Skeletal muscle tissue (tissue), 5 donors: ENCODE measurements around the gene ZNF26. TPM values are rescaled to one million over a fixed set of nuclear protein-coding genes. Genes with fewer than 3 reads are reported as not detected.

ENCODE experiments used
- H3K27ac ChIP-seq: one replicate; pipeline ENCODE4 v1.7.0; 2013; ENCODE audit warnings: mild to moderate bottlenecking, low read depth, low read length, inconsistent platforms
- H3K27me3 ChIP-seq, 3 donors: one replicate each; pipeline ENCODE4 v1.7.0; 2013; ENCODE audit warnings: low read length in 3 of 3; ENCODE audit not compliant: control insufficient read depth in 3 of 3, insufficient read depth in 3 of 3
- H3K36me3 ChIP-seq, 3 donors: one replicate each; pipeline ENCODE4 v1.7.0; 2013; ENCODE audit warnings: low read length in 3 of 3; ENCODE audit not compliant: control insufficient read depth in 3 of 3, insufficient read depth in 3 of 3
- H3K4me1 ChIP-seq, 3 donors: one replicate each; pipeline ENCODE4 v1.7.0; 2013; ENCODE audit warnings: low read length in 3 of 3, mild to moderate bottlenecking in 3 of 3; ENCODE audit not compliant: control insufficient read depth in 3 of 3, insufficient read depth in 3 of 3
- H3K4me3 ChIP-seq, 3 donors: one replicate each; pipeline ENCODE4 v1.7.0; 2013; ENCODE audit warnings: low read length in 3 of 3
- H3K9ac ChIP-seq, 3 donors: one replicate each; pipeline ENCODE4 v1.7.0; 2013; ENCODE audit warnings: low read length in 3 of 3, mild to moderate bottlenecking in 3 of 3, moderate library complexity in 2 of 3, low read depth in 1 of 3
- H3K9me3 ChIP-seq, 3 donors: one replicate each; pipeline ENCODE4 v1.7.0; 2013; ENCODE audit warnings: low read length in 3 of 3; ENCODE audit not compliant: control insufficient read depth in 3 of 3
- small RNA-seq: library from RNA; depleted of rRNA; stranded (forward); fragments of <200 nt; gene quantifications from one replicate; pipeline ENCODE3, GENCODE V24; 2014
- total RNA-seq: library from RNA; depleted of rRNA; stranded (reverse); fragments of >200 nt; gene quantifications from one replicate; pipeline ENCODE4 v1.2.3, GENCODE V29; 2014
- donor health status: Osteomylitis.

ZNF26 gene
- total RNA-seq, 1 donor from 2014 or later, result 8.4 TPM

GRCh38 chr12:133058203-133059113, 72.3 kb downstream of the ZNF26 start:
- Histone ChIP-seq H3K27me3 (no peaks in the 10 kb centered on the region), H3K36me3 (peaks cover 34 to 46% (median 38%) of the 10 kb centered on the region in 3 donors), H3K4me1 (no peaks in the 10 kb centered on the region), H3K9ac (no peak overlapping the region), H3K27ac (no peak overlapping the region), H3K4me3 (peak overlapping the region in 2 of 3 donors; percentile 8 to 46), H3K9me3 (peaks cover 62 to 78% (median 70%) of the 10 kb centered on the region in 3 donors)

- Histone ChIP-seq H3K27ac (no peak overlapping the region), H3K27me3 (no peaks in the 10 kb centered on the region), H3K9ac (no peak overlapping the region), H3K9me3 (peaks cover 80 to 87% (median 81%) of the 10 kb centered on the region in 3 donors), H3K4me3 (no peak overlapping the region), H3K4me1 (no peaks in the 10 kb centered on the region), H3K36me3 (peaks cover 17 to 36% (median 31%) of the 10 kb centered on the region in 3 donors)
Measured at GRCh38 chr12:133061954-133062353, 75.8 kb downstream of the ZNF26 start.

- Histone ChIP-seq H3K27ac (no peak overlapping the region), H3K36me3 (peaks cover 7 to 22% (median 18%) of the 10 kb centered on the region in 3 donors), H3K9me3 (peaks cover 75 to 82% (median 78%) of the 10 kb centered on the region in 3 donors), H3K9ac (no peak overlapping the region), H3K4me3 (peak overlapping the region in 2 of 3 donors; percentile 15 to 52), H3K4me1 (no peaks in the 10 kb centered on the region), H3K27me3 (no peaks in the 10 kb centered on the region)
Measured at GRCh38 chr12:133063556-133063955, 77.4 kb downstream of the ZNF26 start.

- H3K4me3 ChIP-seq, result no peak overlapping the region
- H3K36me3 ChIP-seq, result no peaks in the 10 kb centered on the region
- no peak overlapping the region for H3K9ac ChIP-seq
- no peak overlapping the region for H3K27ac ChIP-seq
- H3K9me3 ChIP-seq, result peaks cover 18 to 28% (median 27%) of the 10 kb centered on the region in 3 donors
- no peaks in the 10 kb centered on the region for H3K4me1 ChIP-seq
- H3K27me3 ChIP-seq, result no peaks in the 10 kb centered on the region
Measured at GRCh38 chr12:133073836-133074235, 87.7 kb downstream of the ZNF26 start.

Small RNA genes lying within 50 kb of the gene (small RNA-seq; reads per million reads assigned to genes)
- not detected for gene RNU4ATAC12P

Other genes starting within 250 kb of the ZNF26 start
- gene ANKLE2, start 224.5 kb upstream of the ZNF26 start, total RNA-seq, result 28.7 TPM
- gene GOLGA3, start 157.5 kb upstream of the ZNF26 start, total RNA-seq, result 41.8 TPM
- gene CHFR, start 98.8 kb upstream of the ZNF26 start, total RNA-seq, result 14.1 TPM
- gene ZNF605, start 30.1 kb upstream of the ZNF26 start, total RNA-seq, result 6.3 TPM
- 20.9 TPM for gene ZNF84, start 51.1 kb downstream of the ZNF26 start, total RNA-seq
- 21.4 TPM for gene ZNF140, start 94.6 kb downstream of the ZNF26 start, total RNA-seq
- 2.1 TPM for gene ZNF891, start 143.9 kb downstream of the ZNF26 start, total RNA-seq
- 8.4 TPM for gene ZNF10, start 144.3 kb downstream of the ZNF26 start, total RNA-seq
- 15.7 TPM for gene ZNF268, start 195.1 kb downstream of the ZNF26 start, total RNA-seq
- gene ANHX, start 249.5 kb downstream of the ZNF26 start, total RNA-seq, result not detected